H1 (cell line): Measurements from ENCODE around the gene KMT5C. TPM values are rescaled to one million over a fixed set of nuclear protein-coding genes. Genes with fewer than 3 reads are reported as not detected.

Source experiments
- CTCF ChIA-PET: fragments of 300-600 bp; sonication (Branson Sonifier 250); formaldehyde crosslinking; loops from one replicate; lab custom pipeline; 2021; ENCODE audit not compliant: partially characterized antibody; lab: Charles Lee
- POLR2A ChIA-PET: fragments of 300-600 bp; sonication (Branson Sonifier 250); formaldehyde crosslinking; loops from one replicate; lab custom pipeline; 2021; ENCODE audit warnings: inconsistent platforms; ENCODE audit not compliant: partially characterized antibody; lab: Charles Lee
- DNase-seq, 2 experiments: peaks; one replicate each; pipeline versions ENCODE4 v3.0.0 to v3.0.0-alpha.2; 2010 to 2022; ENCODE audit warnings: low spot score in 2 of 2, low read depth in 1 of 2, mixed read lengths in 1 of 2
- FAIRE-seq: peaks from 2 replicates; lab custom pipeline; 2011; peaks lifted over from hg19 to GRCh38; lab: Jason Lieb, UNC
- H2AFZ ChIP-seq: 2 replicates; pipeline ENCODE4 v1.8.1; 2012; ENCODE audit warnings: low read length, inconsistent platforms
- H2AK5ac ChIP-seq: 2 replicates; pipeline ENCODE4 v1.6.1; 2013; ENCODE audit warnings: low read depth, low read length
- H2BK120ac ChIP-seq: replicated peaks from 2 replicates; pipeline ENCODE3; 2013; ENCODE audit warnings: low read depth, low read length, inconsistent platforms
- H2BK12ac ChIP-seq: 2 replicates; pipeline ENCODE4 v1.6.1; 2013; ENCODE audit warnings: low read depth, low read length
- H2BK15ac ChIP-seq: 2 replicates; pipeline ENCODE4 v1.6.1; 2013; ENCODE audit warnings: low read length
- H2BK20ac ChIP-seq: 2 replicates; pipeline ENCODE4 v1.6.1; 2013; ENCODE audit warnings: low read length
- H2BK5ac ChIP-seq: 2 replicates; pipeline ENCODE4 v1.6.1; 2013; ENCODE audit warnings: low read depth, low read length
- H3K14ac ChIP-seq: 2 replicates; pipeline ENCODE4 v1.6.1; 2013; ENCODE audit warnings: inconsistent platforms; ENCODE audit not compliant: insufficient read length
- H3K18ac ChIP-seq: 2 replicates; pipeline ENCODE4 v1.6.1; 2013; ENCODE audit warnings: low read length; ENCODE audit errors: extremely low read depth
- H3K23ac ChIP-seq: 2 replicates; pipeline ENCODE4 v1.6.1; 2013; ENCODE audit warnings: inconsistent platforms; ENCODE audit not compliant: insufficient read length
- H3K23me2 ChIP-seq: 2 replicates; pipeline ENCODE4 v1.6.1; 2013; ENCODE audit warnings: low read depth, low read length
- H3K27ac ChIP-seq: 2 replicates; pipeline ENCODE4 v1.6.1; 2011; ENCODE audit warnings: low read depth, low read length, inconsistent platforms
- H3K27me3 ChIP-seq, 4 experiments: replicated peaks in 1 of 4; 1 replicate in 1 of 4; 2 replicates in 3 of 4; pipeline versions ENCODE4 v1.6.1 to v1.8.1; 2011 to 2013; ENCODE audit warnings: low read length in 3 of 4, mild to moderate bottlenecking in 3 of 4, inconsistent platforms in 2 of 4, mixed read lengths in 2 of 4, moderate library complexity in 1 of 4; ENCODE audit not compliant: control insufficient read depth in 3 of 4, insufficient read depth in 3 of 4; ENCODE audit errors: extremely low read depth in 1 of 4
- H3K36me3 ChIP-seq, 4 experiments: 2 replicates each; pipeline versions ENCODE4 v1.6.1 to v1.8.1; 2011 to 2013; ENCODE audit warnings: mild to moderate bottlenecking in 4 of 4, low read length in 3 of 4, moderate library complexity in 2 of 4, control low read depth in 1 of 4, inconsistent platforms in 1 of 4; ENCODE audit not compliant: insufficient read depth in 4 of 4, control insufficient read depth in 2 of 4
- H3K4ac ChIP-seq: replicated peaks from 2 replicates; pipeline ENCODE3; 2013; ENCODE audit warnings: low read length, low read depth, mixed read lengths, inconsistent platforms; ENCODE audit not compliant: insufficient read length
- H3K4me1 ChIP-seq, 4 experiments: replicated peaks in 1 of 4; 1 replicate in 1 of 4; 2 replicates in 3 of 4; pipeline versions ENCODE4 v1.6.1 to v1.8.1; 2011 to 2013; ENCODE audit warnings: low read length in 3 of 4, inconsistent platforms in 2 of 4, mixed read lengths in 1 of 4; ENCODE audit not compliant: insufficient read depth in 4 of 4, control insufficient read depth in 3 of 4
- H3K4me2 ChIP-seq, 2 experiments: 2 replicates each; pipeline versions ENCODE4 v1.6.1 to v1.8.1; 2011 to 2013; ENCODE audit warnings: low read depth in 2 of 2, low read length in 2 of 2, control low read depth in 1 of 2, inconsistent platforms in 1 of 2, mild to moderate bottlenecking in 1 of 2; ENCODE audit not compliant: insufficient read depth in 1 of 2
- H3K4me3 ChIP-seq, 4 experiments: fragments of 200-600, 300-600 bp in 1 of 4; sonication (generic), shearing (Covaris generic), sonication (Bioruptor Twin) in 1 of 4; 2 replicates each; pipeline versions ENCODE4 v1.5.1 to v1.8.1; 2011 to 2016; ENCODE audit warnings: low read length in 4 of 4, low read depth in 3 of 4, control low read depth in 2 of 4, inconsistent platforms in 2 of 4, mild to moderate bottlenecking in 2 of 4, mixed read lengths in 1 of 4, moderate library complexity in 1 of 4; ENCODE audit not compliant: insufficient read depth in 2 of 4; ENCODE audit errors: extremely low read depth in 1 of 4
- H3K56ac ChIP-seq: replicated peaks from 2 replicates; pipeline ENCODE3; 2013; ENCODE audit warnings: low read depth, mild to moderate bottlenecking, mixed read lengths, low read length, inconsistent platforms; ENCODE audit not compliant: insufficient read length
- H3K79me1 ChIP-seq: 2 replicates; pipeline ENCODE4 v1.6.1; 2013; ENCODE audit warnings: low read depth, low read length, control low read depth
- H3K79me2 ChIP-seq, 2 experiments: 2 replicates each; pipeline versions ENCODE4 v1.6.1 to v1.8.1; 2012 to 2013; ENCODE audit warnings: low read length in 2 of 2, mild to moderate bottlenecking in 2 of 2, inconsistent platforms in 1 of 2; ENCODE audit not compliant: insufficient read depth in 2 of 2, control insufficient read depth in 1 of 2
- H3K9ac ChIP-seq, 4 experiments: replicated peaks in 1 of 4; 1 replicate in 1 of 4; 2 replicates in 3 of 4; pipeline versions ENCODE4 v1.6.1 to v1.8.1; 2011 to 2013; ENCODE audit warnings: low read depth in 3 of 4, low read length in 3 of 4, control low read depth in 2 of 4, mild to moderate bottlenecking in 2 of 4, moderate library complexity in 2 of 4, inconsistent platforms in 1 of 4; ENCODE audit errors: extremely low read depth in 1 of 4
- H3K9me3 ChIP-seq, 2 experiments: 2 replicates each; pipeline versions ENCODE4 v1.6.1 to v1.8.1; 2012 to 2013; ENCODE audit warnings: mild to moderate bottlenecking in 2 of 2, moderate library complexity in 2 of 2, control low read depth in 1 of 2, inconsistent platforms in 1 of 2, low read depth in 1 of 2, low read length in 1 of 2, mixed read lengths in 1 of 2; ENCODE audit not compliant: insufficient read depth in 2 of 2
- H4K20me1 ChIP-seq, 2 experiments: replicated peaks in 1 of 2; 2 replicates each; pipeline versions ENCODE3 to v1.8.1; 2011 to 2013; ENCODE audit warnings: inconsistent platforms in 2 of 2, low read length in 2 of 2, mild to moderate bottlenecking in 1 of 2; ENCODE audit not compliant: insufficient read depth in 2 of 2, control insufficient read depth in 1 of 2
- H4K5ac ChIP-seq: 2 replicates; pipeline ENCODE4 v1.6.1; 2013; ENCODE audit warnings: low read length, low read depth, mixed read lengths, inconsistent platforms; ENCODE audit not compliant: insufficient read length
- H4K8ac ChIP-seq: 2 replicates; pipeline ENCODE4 v1.8.0; 2013; ENCODE audit warnings: mild to moderate bottlenecking, moderate library complexity, low read length, inconsistent platforms; ENCODE audit not compliant: insufficient read depth; ENCODE audit errors: extremely low read depth
- H4K91ac ChIP-seq: replicated peaks from 2 replicates; pipeline ENCODE3; 2013; ENCODE audit warnings: low read length, mixed read lengths, inconsistent platforms; ENCODE audit not compliant: insufficient read length
- TAF1 ChIP-seq: IDR thresholded peaks from 2 replicates; pipeline ENCODE4 v1.6.1; 2011; ENCODE audit warnings: mild to moderate bottlenecking, low read depth, low read length
- WGBS, 2 experiments: shearing (Covaris generic) in 1 of 2; methylation state at CpG; one replicate each; pipeline versions ENCODE4 v1.1.6 to v1.1.7; 2013 to 2015; ENCODE audit warnings: low lambda C conversion rate in 2 of 2, mixed read lengths in 2 of 2, inconsistent platforms in 1 of 2, low coverage in 1 of 2, missing lambda C conversion rate in 1 of 2; ENCODE audit not compliant: insufficient replicate concordance in 2 of 2, insufficient coverage in 1 of 2, insufficient read length in 1 of 2; ENCODE audit errors: extremely low coverage in 1 of 2, missing lambda C conversion rate in 1 of 2; 5-methylcytosine and 5-hydroxymethylcytosine counted together
- polyA plus RNA-seq, 7 experiments: library from polyadenylated mRNA; depleted of rRNA in 3 of 7; stranded (reverse) in 5 of 7; unstranded in 2 of 7; fragments of >200 nt in 5 of 7; fragments of 200-250 nt in 2 of 7; gene quantifications; 1 replicate in 5 of 7; 2 replicates in 1 of 7; 4 replicates in 1 of 7; pipeline versions ENCODE4 v1.2.1 to v1.2.3, GENCODE V29; 2011 to 2013; ENCODE audit warnings: missing spikeins in 2 of 7, mixed read lengths in 2 of 7
- total RNA-seq: library from RNA; stranded (reverse); fragmentation: NEBNext Ultra II Directional; extraction: Animal tissue kit (Norgen Biotek cat#: 25700); gene quantifications from 2 replicates; pipeline ENCODE4 v1.2.1, GENCODE V29; 2021

Gene KMT5C
- total and polyA plus RNA-seq, 2 of the 8 experiments (the other 6 are each of a cell fraction or from before 2014, with no cell fraction given) = 24.9 to 31.5 TPM

GRCh38 chr19:55358493-55358892, 18.8 kb downstream of the KMT5C start:
- no peak overlapping the region for H3K18ac ChIP-seq
- ChIA-PET CTCF (interaction anchor here (1.0 to 2.0 kb wide), 5 partner anchors 10 to 67 kb away, joined by 3 to 5 read pairs (median 4); partner anchors contain the start of gene TMEM238), POLR2A (interaction anchor here (0.6 to 6.1 kb wide), 11 partner anchors 9 to 192 kb away, joined by 3 to 30 read pairs (median 3); partner anchors contain the start of genes DNAAF3, TMEM238 and UBE2S)
- no peak overlapping the region for H3K4ac ChIP-seq
- no peak overlapping the region for H3K4me3 ChIP-seq
- H3K79me1 ChIP-seq = no peaks in the 10 kb centered on the region
- H2BK20ac ChIP-seq = no peak overlapping the region
- no peak overlapping the region for H3K14ac ChIP-seq
- H4K5ac ChIP-seq = no peak overlapping the region
- no peak overlapping the region for H2BK5ac ChIP-seq
- H4K91ac ChIP-seq = no peak overlapping the region
- no peaks in the 10 kb centered on the region for H3K36me3 ChIP-seq
- FAIRE-seq (no peak), DNase-seq (no peak)
- H3K27ac ChIP-seq = no peak overlapping the region
- peaks cover 0 to 1% of the 10 kb centered on the region in 2 experiments for H4K20me1 ChIP-seq
- H2BK120ac ChIP-seq = no peak overlapping the region
- H3K27me3 ChIP-seq = peaks cover 3 to 36% (median 28%) of the 10 kb centered on the region in 4 experiments
- no peak overlapping the region for H4K8ac ChIP-seq
- H3K56ac ChIP-seq = no peak overlapping the region
- peaks cover 7% of the 10 kb centered on the region; the same call in 1 of the 2 replicates for H3K23me2 ChIP-seq
- H2AK5ac ChIP-seq = no peak overlapping the region
- no peak for TF ChIP-seq TAF1
- peaks cover 0 to 10% (median 7%) of the 10 kb centered on the region in 4 experiments; a peak in 6 of 7 replicates for H3K4me1 ChIP-seq
- H3K4me2 ChIP-seq = no peak overlapping the region
- no peaks in the 10 kb centered on the region for H3K79me2 ChIP-seq
- H3K9me3 ChIP-seq = no peaks in the 10 kb centered on the region
- H3K9ac ChIP-seq = no peak overlapping the region
- H2AFZ ChIP-seq = no peak overlapping the region
- no peak overlapping the region for H3K23ac ChIP-seq
- no peak overlapping the region for H2BK12ac ChIP-seq
- WGBS, 2 experiments = 93% methylated on average over 15 of the region's 19 CpGs; no CpG with 5 or more reads in 1 of the 2 experiments
- peak overlapping the region; percentile 61; the same call in 1 of the 2 replicates for H2BK15ac ChIP-seq
